Hypothalamus (tissue), 51 donors: ENCODE measurements around the gene BOD1L1.

Experiments used
- DNase-seq, 51 donors: peaks; one replicate each; lab custom pipeline; 2025; lab: John Stamatoyannopoulos, UW

Gene BOD1L1

GRCh38 chr4:13540446-13541175, 86.9 kb downstream of the BOD1L1 start:
- no peak for DNase-seq

GRCh38 chr4:13539619-13540445, 87.7 kb downstream of the BOD1L1 start:
- DNase-seq: no peak

DNA sequence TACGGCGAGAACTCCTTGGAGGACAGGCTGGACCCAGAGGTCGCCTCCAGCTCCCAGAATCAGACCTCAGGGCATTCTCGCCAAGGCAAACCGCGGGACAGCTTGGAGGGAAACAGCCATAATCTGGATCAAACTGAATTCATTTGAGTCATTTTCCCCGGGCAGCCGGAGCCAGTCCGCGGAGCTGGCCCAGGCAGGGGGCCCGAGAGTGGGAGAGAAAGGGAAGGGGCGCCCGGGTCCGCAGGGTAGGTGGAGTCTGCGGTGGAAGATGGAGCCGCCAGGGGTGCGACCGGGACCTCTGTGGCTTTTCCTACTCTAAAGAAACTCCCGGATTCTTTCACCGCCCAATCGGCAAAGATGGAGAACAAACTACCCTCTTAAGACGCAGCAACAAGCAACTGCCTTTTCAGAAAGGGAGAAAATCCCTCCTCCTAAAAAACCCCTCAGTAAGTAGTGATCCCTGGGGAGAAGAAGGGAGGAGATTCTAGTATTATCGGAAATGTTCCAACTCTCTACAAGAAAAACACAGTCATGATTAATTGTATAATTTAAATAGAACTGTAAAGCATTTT, 88.4 kb downstream of the BOD1L1 start:
- no peak for DNase-seq

GRCh38 chr4:13538427-13538973, 89.0 kb downstream of the BOD1L1 start:
- DNase-seq: no peak

DNA sequence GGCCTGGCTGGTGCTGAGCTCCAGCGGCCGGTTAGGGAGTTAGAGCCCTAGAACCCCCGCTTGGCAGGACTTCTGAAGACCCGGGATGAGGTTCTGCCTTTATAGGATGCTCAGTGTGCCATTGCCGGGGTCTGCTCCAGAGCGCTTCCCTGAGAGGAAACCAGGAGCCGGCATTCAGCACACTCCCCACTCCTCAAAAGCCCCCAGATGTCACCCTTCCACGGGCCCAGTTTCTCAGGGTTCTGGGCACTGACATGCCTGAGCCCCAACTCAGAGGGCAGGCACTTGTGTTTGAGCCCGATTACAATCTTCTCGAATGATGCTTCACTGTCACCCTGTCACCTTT, 89.7 kb downstream of the BOD1L1 start:
- no peak for DNase-seq

- DNase-seq: no peak
These were observed 90.3 kb downstream of the BOD1L1 start for GRCh38 chr4:13537011-13537831.

GRCh38 chr4:13536607-13537006, 90.9 kb downstream of the BOD1L1 start:
- DNase-seq: no peak

DNA sequence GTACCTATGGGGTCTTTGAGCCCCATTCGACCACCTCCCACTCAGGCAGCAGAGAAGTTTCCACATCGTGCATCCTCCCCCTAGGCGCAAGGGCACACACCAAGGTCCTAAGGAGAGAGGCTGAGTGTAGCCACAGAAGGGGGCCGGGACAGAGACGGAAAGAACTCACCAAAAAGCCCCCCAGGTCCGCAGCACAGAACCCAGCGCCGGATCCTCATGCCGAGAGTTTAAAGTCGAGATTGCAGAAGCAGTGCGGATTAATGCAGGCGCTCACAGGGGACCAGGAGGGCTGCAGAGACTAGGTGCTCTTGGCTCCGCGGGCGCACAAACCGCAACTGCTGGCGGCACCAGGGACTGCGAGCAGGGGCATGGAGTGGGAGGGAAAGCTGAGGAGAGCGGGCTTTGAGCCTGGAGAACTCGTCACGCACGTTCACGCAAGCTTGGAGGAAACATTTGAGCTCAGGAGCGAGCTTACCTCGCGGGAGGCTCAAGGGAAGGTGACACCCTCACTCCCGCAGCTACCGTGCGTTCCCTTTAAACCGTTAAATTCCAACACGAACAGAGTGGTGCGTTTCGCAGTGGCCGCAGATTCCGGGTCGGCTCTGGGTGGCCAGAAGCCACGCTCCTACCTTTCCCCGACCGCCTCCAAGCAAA, 91.7 kb downstream of the BOD1L1 start:
- DNase-seq: no peak

- DNase-seq: no peak
These were observed 92.4 kb downstream of the BOD1L1 start for GRCh38 chr4:13535118-13535517.

DNA sequence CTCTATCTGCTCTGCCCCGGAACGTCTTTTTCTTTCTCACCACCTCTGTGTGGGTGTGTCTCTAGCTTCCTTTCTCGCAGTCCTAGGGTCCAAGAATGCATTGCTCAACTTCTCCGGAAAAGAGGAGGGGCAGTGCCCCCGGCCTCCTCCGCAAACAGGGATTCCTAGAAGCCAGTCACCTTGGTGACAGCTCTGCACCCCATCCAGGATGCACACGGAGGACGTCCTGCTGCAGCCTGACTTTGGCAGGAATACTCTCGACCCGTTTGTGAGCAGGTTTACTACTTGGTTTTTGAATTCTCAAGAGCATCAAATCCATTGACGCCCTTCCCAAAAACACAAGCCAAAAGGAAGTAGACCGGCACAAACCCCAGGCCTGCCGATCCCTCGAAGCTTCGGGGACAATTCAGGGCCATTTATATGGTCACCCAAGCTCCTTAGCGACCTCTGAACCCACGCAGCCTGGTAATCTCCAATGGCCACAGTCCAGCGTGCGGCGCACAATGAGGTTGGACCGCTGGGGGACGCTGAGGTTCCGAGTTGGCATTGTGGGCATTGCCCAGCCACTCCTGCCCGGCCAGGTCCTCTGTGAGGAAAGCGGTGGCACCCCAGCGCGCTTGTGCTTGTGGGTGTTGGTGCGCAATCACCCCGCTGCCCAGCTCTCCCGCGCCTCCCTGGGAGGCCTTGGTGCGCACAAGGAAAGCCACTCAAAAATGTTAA, 93.0 kb downstream of the BOD1L1 start:
- DNase-seq: no peak

DNA sequence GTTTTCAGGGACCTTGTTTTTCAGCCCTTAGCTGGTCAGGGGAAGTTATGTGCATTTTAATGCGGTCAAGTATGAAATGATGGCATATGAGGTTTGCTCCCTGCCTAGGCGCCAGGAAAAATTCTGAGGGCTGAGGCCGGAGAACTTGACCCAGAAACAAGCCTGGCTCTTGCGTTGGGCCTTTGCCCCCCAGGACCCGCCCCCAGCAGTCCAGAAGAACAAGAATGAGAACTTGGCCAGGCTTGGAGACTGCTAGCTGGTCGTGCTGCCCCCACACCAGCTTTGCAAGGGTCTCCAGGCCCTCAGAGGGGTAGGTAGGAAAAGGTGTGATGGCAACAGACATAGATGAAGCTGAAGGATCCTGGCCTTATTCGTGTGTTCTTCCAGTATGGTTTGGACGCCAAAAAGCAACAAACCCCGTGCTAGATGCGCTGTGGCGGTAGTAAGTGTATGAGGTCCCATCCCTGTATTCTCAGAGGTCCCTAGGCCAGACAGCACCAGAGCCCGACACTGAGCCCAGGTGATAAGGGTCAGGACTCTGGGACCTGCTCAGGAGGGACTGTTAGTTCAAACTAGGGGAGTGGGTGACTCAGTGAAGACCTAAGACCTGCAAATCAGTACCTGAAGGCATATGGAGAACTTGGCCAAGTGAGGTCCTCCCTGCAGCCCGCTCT, 93.7 kb downstream of the BOD1L1 start:
- no peak for DNase-seq

GRCh38 chr4:13531625-13531998, 95.9 kb downstream of the BOD1L1 start:
- DNase-seq: no peak

DNA sequence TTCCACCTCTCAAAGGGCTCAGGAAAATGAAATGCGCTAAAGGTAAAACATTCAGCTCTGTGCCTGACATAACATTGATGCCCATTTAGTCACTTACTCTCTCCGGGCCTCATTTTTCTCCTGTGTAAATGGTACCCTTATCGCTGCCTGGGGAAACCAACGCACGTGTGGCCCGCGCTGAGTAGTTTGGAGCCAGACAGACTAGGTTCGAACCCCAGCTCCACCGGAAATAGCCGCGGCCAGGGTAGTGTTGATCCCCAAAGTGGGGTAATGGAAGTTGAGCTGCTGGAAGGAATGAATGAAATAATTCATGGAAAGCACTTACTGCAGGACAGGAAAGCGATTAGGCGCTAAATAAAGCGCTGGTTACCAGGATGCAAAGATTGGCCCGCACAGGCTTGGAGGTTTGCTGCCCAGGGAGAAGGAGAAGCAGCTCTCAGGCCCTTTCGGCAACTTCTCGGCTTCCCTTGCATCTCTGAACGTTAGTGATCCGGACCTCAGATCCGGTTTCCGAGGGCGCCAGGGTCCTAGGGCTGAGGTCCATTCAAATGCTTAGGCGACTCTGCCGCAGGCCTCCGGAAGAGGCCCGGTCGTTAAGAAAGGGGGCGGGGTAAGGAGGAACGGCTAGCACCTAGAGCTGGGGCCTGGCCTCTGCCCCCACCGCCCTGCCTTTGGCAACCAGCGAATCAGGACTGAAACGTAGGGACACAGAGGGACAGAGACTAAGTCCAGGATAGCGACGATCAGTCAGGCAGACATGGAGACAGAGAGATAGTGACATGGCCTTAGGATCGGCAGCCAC, 96.5 kb downstream of the BOD1L1 start:
- DNase-seq: no peak

DNA sequence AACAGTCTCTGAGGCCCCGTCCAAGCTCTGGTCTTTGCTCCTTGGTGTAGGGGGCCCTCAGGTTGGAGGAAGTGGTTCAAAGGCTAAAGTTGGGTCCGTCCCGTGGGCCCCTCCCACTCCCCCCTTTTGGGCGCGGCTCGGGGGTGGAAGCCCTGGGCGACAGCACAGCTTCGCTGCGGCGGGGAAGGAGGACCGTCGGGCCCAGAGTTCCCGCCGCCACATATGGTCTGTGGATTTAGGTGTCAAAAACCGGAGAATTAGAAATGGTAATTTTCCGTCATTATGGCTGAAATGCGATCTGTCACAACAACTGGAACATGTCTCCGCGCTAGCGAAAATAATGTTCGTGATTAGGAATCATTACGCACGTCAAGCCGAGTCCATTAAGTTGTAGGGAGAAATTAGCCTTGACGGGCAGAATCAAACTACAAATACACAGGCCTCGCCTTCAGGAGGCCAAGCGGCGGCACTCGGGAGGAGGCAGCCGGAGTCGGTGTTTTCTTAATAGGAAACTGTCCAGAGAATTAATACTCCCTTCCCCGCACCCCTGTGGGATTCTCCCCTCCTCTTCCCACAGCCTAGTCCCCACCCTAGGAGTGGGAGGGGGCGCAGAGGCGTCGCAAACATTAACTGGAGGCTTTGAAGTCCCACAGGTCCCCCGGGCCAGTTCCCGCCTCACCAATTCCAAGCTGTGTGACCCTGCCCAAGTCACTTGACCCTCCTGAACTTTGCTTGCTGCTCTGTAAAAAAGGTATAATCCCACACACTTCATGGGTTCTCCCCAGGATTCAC, 98.2 kb downstream of the BOD1L1 start:
- DNase-seq: no peak

DNA sequence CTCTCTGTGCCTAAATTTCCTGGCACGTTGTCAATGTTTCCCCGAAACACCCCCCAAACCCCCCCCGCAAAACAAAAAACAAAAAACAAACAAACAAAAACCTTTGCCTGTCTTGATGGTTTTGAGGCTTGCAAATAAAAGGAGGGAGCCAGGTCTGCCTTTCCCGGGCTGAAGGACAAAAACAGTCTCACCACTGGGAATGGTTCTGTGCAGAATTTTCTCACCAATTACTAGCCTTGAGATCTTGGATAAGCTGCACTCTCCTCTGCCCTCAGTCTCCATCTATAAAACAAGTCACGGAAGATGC, 98.8 kb downstream of the BOD1L1 start:
- no peak for DNase-seq

DNA sequence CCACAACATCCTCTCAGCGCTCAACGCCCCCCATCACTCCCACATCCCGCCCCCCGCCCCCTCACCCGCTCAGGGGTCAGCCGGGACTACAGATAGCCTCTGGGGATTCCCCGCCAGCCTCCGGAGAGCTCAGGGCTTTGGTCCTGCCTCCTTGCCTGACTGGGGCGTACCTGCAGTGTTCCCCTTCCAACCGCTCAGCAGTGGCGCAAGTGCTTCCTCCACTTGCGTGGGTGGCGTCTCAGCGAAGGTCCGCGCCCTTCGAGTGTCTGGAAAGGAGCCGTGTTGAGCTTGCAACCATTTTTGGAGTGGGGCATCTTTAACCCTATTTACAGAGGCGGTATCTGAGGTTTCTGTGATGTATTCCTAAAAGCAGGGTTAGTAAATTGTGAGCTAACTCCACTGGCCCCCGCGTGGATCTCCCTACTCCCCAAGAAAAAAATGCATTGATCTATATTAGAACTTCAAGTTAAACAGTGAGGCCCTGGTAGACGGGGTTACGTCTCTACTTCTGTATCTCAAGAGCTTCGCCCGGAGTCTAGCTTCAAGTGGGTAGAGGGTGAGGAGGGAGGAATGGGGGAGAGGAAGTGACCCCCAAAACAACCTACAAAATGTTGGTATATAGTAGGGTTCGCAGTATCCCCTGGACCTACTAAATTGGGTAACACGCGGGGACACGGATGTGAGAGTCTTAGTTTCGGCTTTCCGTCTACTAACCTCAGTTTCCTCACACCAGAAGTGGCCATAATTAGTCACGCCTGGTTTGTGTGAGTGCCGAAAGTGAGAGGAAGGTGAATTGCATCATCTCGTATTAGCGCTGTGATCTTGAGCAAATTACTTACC, 99.3 kb downstream of the BOD1L1 start:
- no peak for DNase-seq
